HepG2 (cell line): ENCODE data around the gene NUFIP1. TPM values are rescaled to one million over a fixed set of nuclear protein-coding genes. Genes with fewer than 3 reads are reported as not detected.
A peak's percentile ranks its signal among the peaks of the same experiment; 100 is the strongest.

Source experiments
- ATF5 ChIP-seq: sonication (generic); formaldehyde crosslinking; IDR thresholded peaks from 2 replicates; pipeline ENCODE4 v1.4.0; 2020; ENCODE audit warnings: mild to moderate bottlenecking, low read depth, missing genetic modification reagents
- CENPX ChIP-seq: sonication (generic); formaldehyde crosslinking; IDR thresholded peaks from 2 replicates; pipeline ENCODE4 v1.9.0; 2021; ENCODE audit warnings: mild to moderate bottlenecking, missing genetic modification reagents, moderate library complexity
- GTF2F1 ChIP-seq: fragments of 150-350 bp; IDR thresholded peaks from 2 replicates; pipeline ENCODE4 v1.6.1; 2014; ENCODE audit warnings: low read length
- HDAC6 ChIP-seq: fragments of 200-600 bp; sonication (generic); IDR thresholded peaks from 2 replicates; pipeline ENCODE4 v1.7.0; 2017; ENCODE audit warnings: mild to moderate bottlenecking, antibody characterized with exemption, low read length, low read depth
- HNRNPH1 ChIP-seq: fragments of 200-400 bp; formaldehyde crosslinking; optimal IDR thresholded peaks from 2 replicates; pipeline ENCODE3; 2017; ENCODE audit warnings: mild to moderate bottlenecking, low read depth, low read length
- KDM5B ChIP-seq: sonication (generic); formaldehyde crosslinking; IDR thresholded peaks from 2 replicates; pipeline ENCODE4 v1.4.0; 2020; ENCODE audit warnings: missing genetic modification reagents, mild to moderate bottlenecking, borderline replicate concordance
- MIER3 ChIP-seq: IDR thresholded peaks from 2 replicates; pipeline ENCODE4 v1.6.1; 2016; ENCODE audit warnings: missing compliant biosample characterization, borderline replicate concordance
- MLX ChIP-seq: IDR thresholded peaks from 2 replicates; pipeline ENCODE4 v1.6.1; 2016
- NKX3-1 ChIP-seq: sonication (generic); formaldehyde crosslinking; IDR thresholded peaks from 2 replicates; pipeline ENCODE4 v1.5.0; 2020; ENCODE audit warnings: missing genetic modification reagents
- SOX13 ChIP-seq, 3 experiments: fragments of 450-650 bp in 1 of 3; sonication (generic) in 1 of 3; formaldehyde crosslinking in 1 of 3; IDR thresholded peaks in 2 of 3; conservative IDR thresholded peaks in 1 of 3; 2 replicates each; pipeline versions ENCODE4 v1.5.0 to v1.6.1; 2016 to 2020; ENCODE audit warnings: antibody characterized with exemption in 1 of 3, mild to moderate bottlenecking in 1 of 3, missing compliant biosample characterization in 1 of 3, missing genetic modification reagents in 1 of 3, moderate library complexity in 1 of 3
- SP2 ChIP-seq: sonication (generic); formaldehyde crosslinking; IDR thresholded peaks from 2 replicates; pipeline ENCODE4 v1.5.1; 2020; ENCODE audit warnings: mild to moderate bottlenecking, missing genetic modification reagents
- THAP9 ChIP-seq: sonication (generic); formaldehyde crosslinking; IDR thresholded peaks from 2 replicates; pipeline ENCODE4; 2020; ENCODE audit warnings: missing genetic modification reagents, mild to moderate bottlenecking, borderline replicate concordance
- TP53 ChIP-seq: sonication (generic); formaldehyde crosslinking; conservative IDR thresholded peaks from 2 replicates; pipeline ENCODE4 v1.4.0; 2020; ENCODE audit warnings: missing genetic modification reagents
- ZNF101 ChIP-seq: sonication (generic); formaldehyde crosslinking; IDR thresholded peaks from 2 replicates; pipeline ENCODE4 v1.4.0; 2020; ENCODE audit warnings: mild to moderate bottlenecking, low read depth, missing genetic modification reagents, borderline replicate concordance
- ZNF225 ChIP-seq: sonication (generic); formaldehyde crosslinking; IDR thresholded peaks from 2 replicates; pipeline ENCODE4 v1.4.0; 2020; ENCODE audit warnings: mild to moderate bottlenecking, missing genetic modification reagents
- ZNF496 ChIP-seq: sonication (generic); formaldehyde crosslinking; IDR thresholded peaks from 2 replicates; pipeline ENCODE4 v1.8.1; 2023; ENCODE audit warnings: mild to moderate bottlenecking, moderate library complexity, missing genetic modification reagents; ENCODE audit not compliant: insufficient replicate concordance
- ZNF619 ChIP-seq: sonication (generic); formaldehyde crosslinking; IDR thresholded peaks from 2 replicates; pipeline ENCODE4 v1.4.0; 2020; ENCODE audit warnings: mild to moderate bottlenecking, missing genetic modification reagents
- ZNF703 ChIP-seq: sonication (generic); formaldehyde crosslinking; IDR thresholded peaks from 2 replicates; pipeline ENCODE4 v1.5.1; 2020; ENCODE audit warnings: missing genetic modification reagents, mild to moderate bottlenecking, moderate library complexity, borderline replicate concordance
- ZNF740 ChIP-seq: sonication (generic); formaldehyde crosslinking; IDR thresholded peaks from 2 replicates; pipeline ENCODE4 v1.4.0; 2020; ENCODE audit warnings: missing genetic modification reagents
- ZSCAN12 ChIP-seq: sonication (generic); formaldehyde crosslinking; IDR thresholded peaks from 2 replicates; pipeline ENCODE4 v1.9.0; 2021; ENCODE audit warnings: mild to moderate bottlenecking, missing genetic modification reagents
- ZSCAN5A ChIP-seq: sonication (generic); formaldehyde crosslinking; IDR thresholded peaks from 2 replicates; pipeline ENCODE4 v1.8.0; 2022; ENCODE audit warnings: mild to moderate bottlenecking, missing genetic modification reagents, borderline replicate concordance
- polyA plus RNA-seq, 8 experiments: library from polyadenylated mRNA; depleted of rRNA in 3 of 8; stranded (reverse) in 7 of 8; unstranded in 1 of 8; fragments of >200 nt; fragmentation: Illumina TruSeq in 4 of 8; extraction: Trizol in 4 of 8; gene quantifications; 2 replicates each; pipeline versions ENCODE4 v1.2.1 to v1.2.3, GENCODE V29; 2011 to 2016; ENCODE audit warnings: low read depth in 4 of 8, missing spikeins in 1 of 8, mixed read lengths in 1 of 8; ENCODE audit not compliant: insufficient read depth in 1 of 8
- total RNA-seq, 5 experiments: library from RNA; depleted of rRNA; stranded (reverse); fragments of >200 nt; fragmentation: Illumina TruSeq; extraction: Trizol; gene quantifications; 2 replicates each; pipeline ENCODE4 v1.2.3, GENCODE V29; 2016; ENCODE audit warnings: low read depth in 1 of 5

Gene NUFIP1
- total and polyA plus RNA-seq, 2 of the 13 experiments (the other 11 are each of a cell fraction or from before 2014, with no cell fraction given): 1.9 to 10.3 TPM

GRCh38 chr13:44989071-44989889 lies at the start of gene NUFIP1, which contains the start of gene GPALPP1 (continued):
- TF ChIP-seq ZNF703 (peak; percentile 84; the same call in 1 of the 2 replicates), ZSCAN12 (CRISPR knock-in tag) (no peak), KDM5B (CRISPR knock-in tag) (peak; percentile 90; the same call in 1 of the 2 replicates), HDAC6 (no peak), ZNF619 (CRISPR knock-in tag) (no peak), ZNF225 (CRISPR knock-in tag) (no peak), MLX (CRISPR knock-in tag) (no peak), HNRNPH1 (no peak), SOX13 (IDR thresholded peaks at IDR 0.05) (no peak), SOX13 (CRISPR knock-in tag; conservative IDR thresholded peaks at IDR 0.05 in 1 of 2, IDR thresholded peaks at IDR 0.05 in 1 of 2) (no peak), SP2 (CRISPR knock-in tag) (peak; percentile 59; the same call in 1 of the 2 replicates), CENPX (CRISPR knock-in tag) (no peak), ZSCAN5A (CRISPR knock-in tag) (no peak), TP53 (CRISPR knock-in tag) (no peak), ZNF496 (CRISPR knock-in tag) (no peak), ATF5 (CRISPR knock-in tag) (peak; percentile 47; the same call in 1 of the 2 replicates), ZNF101 (CRISPR knock-in tag) (no peak), MIER3 (CRISPR knock-in tag) (peak; percentile 52; the same call in 1 of the 2 replicates), NKX3-1 (CRISPR knock-in tag) (no peak), GTF2F1 (no peak), THAP9 (CRISPR knock-in tag) (peak; percentile 27; the same call in 1 of the 2 replicates), ZNF740 (CRISPR knock-in tag) (no peak; the same call in 1 of the 2 replicates)
